Progenitor cell of endocrine pancreas (in vitro differentiated cells): Measurements from ENCODE around the gene NEGR1. TPM values are rescaled to one million over a fixed set of nuclear protein-coding genes. Genes with fewer than 3 reads are reported as not detected.

Experiments
- DNase-seq: peaks from one replicate; pipeline ENCODE4 v3.0.0; 2021; ENCODE audit warnings: low spot score; ENCODE audit not compliant: unreplicated experiment
- H3K27ac Mint-ChIP-seq: 2 replicates; pipeline ENCODE4 v1.8.0; 2021; ENCODE audit warnings: mild to moderate bottlenecking, moderate library complexity, mixed read lengths
- H3K27me3 Mint-ChIP-seq: 2 replicates; pipeline ENCODE4 v1.8.0; 2021; ENCODE audit warnings: mixed read lengths
- H3K36me3 Mint-ChIP-seq: 2 replicates; pipeline ENCODE4 v1.8.0; 2022; ENCODE audit warnings: mixed read lengths; ENCODE audit not compliant: insufficient read depth
- H3K4me1 Mint-ChIP-seq: 2 replicates; pipeline ENCODE4 v1.8.0; 2021; ENCODE audit warnings: low read depth, mixed read lengths
- H3K4me3 Mint-ChIP-seq: 2 replicates; pipeline ENCODE4 v1.8.0; 2021; ENCODE audit warnings: low read depth, mild to moderate bottlenecking, moderate library complexity, mixed read lengths
- H3K9me3 Mint-ChIP-seq: 2 replicates; pipeline ENCODE4 v1.8.0; 2021; ENCODE audit warnings: low read depth, mixed read lengths
- CTCF ChIP-seq: fragments of 200-600 bp; sonication (generic); IDR thresholded peaks from one replicate; pipeline ENCODE4 v1.5.0; 2021; ENCODE audit warnings: antibody characterized with exemption, mild to moderate bottlenecking; ENCODE audit not compliant: unreplicated experiment
- total RNA-seq: library from RNA; stranded (reverse); gene quantifications from 2 replicates; pipeline ENCODE4 v1.2.1, GENCODE V29; 2021

The NEGR1 gene
- total RNA-seq, 1 donor from 2014 or later: 3.1 TPM

GRCh38 chr1:71667216-71667615 is 615.1 kb downstream of the NEGR1 start:
- H3K27me3 Mint-ChIP-seq: no peaks in the 10 kb centered on the region
- H3K27ac Mint-ChIP-seq: no peak overlapping the region
- no peaks in the 10 kb centered on the region for H3K9me3 Mint-ChIP-seq
- no peak overlapping the region for H3K4me3 Mint-ChIP-seq
- peaks cover 3% of the 10 kb centered on the region for H3K4me1 Mint-ChIP-seq
- H3K36me3 Mint-ChIP-seq: no peaks in the 10 kb centered on the region
- DNase-seq: no peak
- no peak for TF ChIP-seq CTCF

GRCh38 chr1:71666609-71667008 is 615.7 kb downstream of the NEGR1 start:
- H3K9me3 Mint-ChIP-seq: no peaks in the 10 kb centered on the region
- DNase-seq: no peak
- TF ChIP-seq CTCF: no peak
- peaks cover 3% of the 10 kb centered on the region for H3K4me1 Mint-ChIP-seq
- no peaks in the 10 kb centered on the region for H3K36me3 Mint-ChIP-seq
- H3K27me3 Mint-ChIP-seq: no peaks in the 10 kb centered on the region
- H3K4me3 Mint-ChIP-seq: no peak overlapping the region
- H3K27ac Mint-ChIP-seq: no peak overlapping the region

- no peak overlapping the region for H3K4me3 Mint-ChIP-seq
- no peak overlapping the region for H3K27ac Mint-ChIP-seq
- no peaks in the 10 kb centered on the region for H3K4me1 Mint-ChIP-seq
- H3K9me3 Mint-ChIP-seq: peaks cover 6% of the 10 kb centered on the region
- no peak for TF ChIP-seq CTCF
- no peak for DNase-seq
- H3K27me3 Mint-ChIP-seq: no peaks in the 10 kb centered on the region
- no peaks in the 10 kb centered on the region for H3K36me3 Mint-ChIP-seq
These were observed 621.9 kb downstream of the NEGR1 start for GRCh38 chr1:71660411-71660810.

GRCh38 chr1:71657891-71658679 is 624.3 kb downstream of the NEGR1 start:
- no peak for TF ChIP-seq CTCF
- no peaks in the 10 kb centered on the region for H3K4me1 Mint-ChIP-seq
- no peak overlapping the region for H3K27ac Mint-ChIP-seq
- no peak overlapping the region for H3K4me3 Mint-ChIP-seq
- H3K27me3 Mint-ChIP-seq: no peaks in the 10 kb centered on the region
- H3K9me3 Mint-ChIP-seq: peaks cover 6% of the 10 kb centered on the region
- H3K36me3 Mint-ChIP-seq: no peaks in the 10 kb centered on the region
- no peak for DNase-seq

- no peak for TF ChIP-seq CTCF
- Mint-ChIP-seq H3K4me1 (no peaks in the 10 kb centered on the region), H3K36me3 (no peaks in the 10 kb centered on the region), H3K9me3 (peaks cover 6% of the 10 kb centered on the region), H3K27me3 (no peaks in the 10 kb centered on the region), H3K27ac (no peak overlapping the region), H3K4me3 (no peak overlapping the region)
- no peak for DNase-seq
These were observed 625.4 kb downstream of the NEGR1 start for GRCh38 chr1:71656902-71657301.
